HuH-7.5 (cell line): ENCODE measurements around the gene TRIM25.
A peak's percentile ranks its signal among the peaks of the same experiment; 100 is the strongest.
"Not testable (repeated sequence)": the region's sequence is repeated elsewhere in the genome, so short reads cannot be mapped to it uniquely, and the experiment has no call there.

ENCODE experiments used
- DNase-seq: peaks from one replicate; pipeline ENCODE4 v3.0.0; 2011; ENCODE audit warnings: low spot score

TRIM25 gene

DNA sequence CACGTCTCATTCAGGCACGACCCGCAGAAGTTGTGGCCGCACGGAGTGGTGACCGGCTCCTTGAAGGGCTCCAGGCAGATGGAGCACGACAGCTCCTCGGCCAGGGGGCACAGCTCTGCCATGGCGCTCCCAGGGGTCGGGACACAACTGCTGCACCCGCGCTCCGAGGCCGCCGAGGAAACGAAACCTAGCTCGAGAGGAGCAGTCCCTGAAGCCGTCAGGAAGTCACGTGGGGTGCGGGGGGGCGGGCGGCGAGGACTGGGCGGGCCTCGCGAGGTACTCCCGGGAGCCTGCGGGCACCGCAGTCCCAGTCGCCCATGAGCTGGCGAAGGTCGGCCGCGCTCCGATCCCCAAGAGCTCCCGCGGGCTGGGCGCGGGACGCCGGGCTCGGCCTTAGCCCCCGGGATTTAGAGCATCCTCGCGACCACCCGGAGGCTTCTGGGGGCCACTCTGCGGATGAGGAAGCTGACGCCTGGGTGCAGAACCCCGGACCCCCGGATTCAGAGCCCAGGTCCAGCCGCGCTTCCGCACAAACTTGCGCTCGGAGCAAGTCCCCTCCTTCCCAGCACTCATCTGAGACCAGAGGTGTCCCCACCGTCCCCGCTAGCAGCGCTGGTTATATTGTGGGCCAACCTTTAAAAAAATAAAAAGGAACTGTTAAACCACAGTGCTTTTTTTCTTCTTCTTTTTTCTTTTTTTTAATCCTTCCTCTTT, at the start of gene TRIM25:
TRIM25 (minus strand) TSS at position 183 of the 714 bp plus-strand sequence; CDS start at position 122, 61 bp downstream.
- DNase-seq = peak; percentile 91

GRCh38 chr17:56960596-56961538, 47.0 kb upstream of the TRIM25 start, which contains the start of gene COIL:
Gene COIL (minus strand): TSS chr17:56961050. CDS start chr17:56961019, 31 bp downstream.
- peak; percentile 80 for DNase-seq

DNA sequence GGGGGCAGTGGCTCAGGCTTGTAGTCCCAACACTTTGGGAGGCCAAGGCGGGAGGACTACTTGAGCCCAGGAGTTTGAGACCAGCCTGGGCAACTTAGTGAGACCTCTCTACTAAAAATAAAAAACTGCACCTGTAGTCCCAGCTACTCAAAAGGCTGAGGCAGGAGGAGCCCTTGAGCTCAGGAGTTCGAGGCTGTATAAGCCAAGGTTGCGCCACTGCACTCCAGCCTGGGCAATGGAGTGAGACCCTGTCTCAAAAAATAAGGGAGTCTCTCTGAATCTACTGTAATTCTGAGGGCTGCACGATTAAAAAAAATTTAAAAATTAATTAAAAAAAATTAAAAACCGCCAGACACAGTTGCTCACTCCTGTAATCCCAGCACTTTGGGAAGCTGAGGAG, 43.1 kb upstream of the TRIM25 start:
- DNase-seq = no peak

- no peak for DNase-seq
Observed at GRCh38 chr17:56949595-56949994, 35.7 kb upstream of the TRIM25 start.

DNA sequence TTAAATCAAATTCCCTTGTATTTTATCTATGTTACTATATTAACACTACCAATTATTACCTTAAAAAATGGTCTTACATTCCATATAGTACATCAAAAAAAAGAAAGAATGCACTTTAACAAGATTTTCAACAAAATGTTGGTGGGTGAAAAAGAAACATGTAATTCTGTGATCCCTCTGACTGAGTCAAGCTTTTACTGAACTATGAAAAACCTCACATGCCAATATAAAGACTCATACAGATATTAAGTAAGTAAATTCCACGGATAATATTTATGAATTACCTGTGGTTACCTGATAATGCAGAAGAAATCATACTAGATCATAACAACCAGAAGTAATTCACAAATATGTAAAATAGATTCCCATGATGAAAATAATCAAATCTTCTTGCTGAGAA, 34.6 kb upstream of the TRIM25 start:
- no peak for DNase-seq

GRCh38 chr17:56947741-56948140, 33.9 kb upstream of the TRIM25 start:
- no peak for DNase-seq

DNA sequence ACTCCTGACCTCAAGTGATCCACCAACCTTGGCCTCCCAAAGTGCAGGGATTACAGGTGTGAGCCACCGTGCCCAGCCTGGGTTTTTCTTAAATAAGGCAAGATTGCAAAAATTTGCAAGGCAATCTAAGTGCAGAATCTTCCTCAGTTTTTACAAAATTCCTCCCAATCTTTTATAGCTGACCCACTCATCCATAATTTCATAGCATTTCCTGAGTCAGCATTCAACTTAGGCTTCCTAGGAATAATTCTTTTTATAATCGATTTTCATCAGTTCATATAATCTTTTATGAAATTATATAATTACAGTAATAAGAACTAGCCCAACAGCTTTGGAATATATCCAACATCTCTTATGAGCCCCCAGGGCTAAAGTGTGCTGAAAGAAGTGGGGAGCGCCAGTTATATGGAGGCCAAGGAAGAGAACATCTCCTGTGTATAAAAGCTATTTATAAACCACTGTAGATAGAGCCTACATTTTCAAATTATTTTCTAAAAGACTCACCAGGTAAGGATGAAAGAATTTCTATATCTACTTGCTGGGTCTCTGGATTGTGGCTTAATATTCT, 32.2 kb upstream of the TRIM25 start:
- no peak for DNase-seq

- DNase-seq = no peak
Observed at GRCh38 chr17:56943505-56944125, 29.8 kb upstream of the TRIM25 start.

DNA sequence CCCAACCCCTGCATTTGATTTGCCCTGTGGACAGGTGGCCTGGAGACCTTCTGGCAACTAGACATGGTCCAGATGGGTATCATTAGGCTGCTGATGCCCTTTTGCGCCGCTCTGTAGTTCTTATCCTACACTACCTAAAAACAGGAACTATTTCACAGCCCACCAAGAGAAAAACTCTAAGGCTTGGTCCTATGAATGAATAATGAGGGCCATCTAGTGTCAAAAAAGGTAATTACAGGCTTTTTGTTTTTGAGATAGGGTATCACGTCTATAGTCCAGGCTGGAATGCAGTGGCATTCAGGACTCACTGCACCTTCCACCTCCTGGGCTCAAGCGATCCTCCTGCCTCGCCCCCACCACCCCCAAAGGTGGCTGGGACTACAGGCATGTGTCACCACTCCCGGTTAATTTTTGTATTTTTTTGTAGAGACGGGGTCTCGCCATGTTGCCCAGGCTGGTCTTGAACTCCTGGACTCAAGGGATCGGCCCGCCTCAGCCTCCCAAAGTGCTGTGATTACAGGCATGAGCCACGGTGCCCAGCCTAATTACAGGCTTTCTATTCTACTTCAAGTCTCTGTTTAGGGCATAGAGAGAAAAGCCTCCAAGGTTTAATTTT, 26.1 kb upstream of the TRIM25 start:
- peak; percentile 42 for DNase-seq

GRCh38 chr17:56938206-56938605, 24.4 kb upstream of the TRIM25 start:
- not testable (repeated sequence) for DNase-seq

DNA sequence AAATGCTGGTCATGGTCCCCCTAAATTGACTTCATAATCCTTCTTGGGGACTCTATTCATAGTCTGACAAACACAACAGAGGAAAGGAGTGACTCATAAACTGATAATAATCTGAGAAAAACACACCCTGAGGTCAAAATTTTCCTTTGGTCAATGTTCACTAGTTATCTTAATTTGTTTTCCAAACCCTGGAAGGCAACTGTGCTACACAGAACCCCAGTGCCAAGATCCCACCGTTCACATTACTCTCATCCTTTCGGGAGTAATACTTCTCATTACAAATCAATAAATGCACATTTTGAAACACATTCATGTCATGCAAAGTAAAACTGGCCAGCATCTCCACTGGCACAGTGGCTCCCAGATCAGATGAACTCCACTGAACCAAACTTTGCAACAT, 23.8 kb upstream of the TRIM25 start:
- DNase-seq = no peak

DNA sequence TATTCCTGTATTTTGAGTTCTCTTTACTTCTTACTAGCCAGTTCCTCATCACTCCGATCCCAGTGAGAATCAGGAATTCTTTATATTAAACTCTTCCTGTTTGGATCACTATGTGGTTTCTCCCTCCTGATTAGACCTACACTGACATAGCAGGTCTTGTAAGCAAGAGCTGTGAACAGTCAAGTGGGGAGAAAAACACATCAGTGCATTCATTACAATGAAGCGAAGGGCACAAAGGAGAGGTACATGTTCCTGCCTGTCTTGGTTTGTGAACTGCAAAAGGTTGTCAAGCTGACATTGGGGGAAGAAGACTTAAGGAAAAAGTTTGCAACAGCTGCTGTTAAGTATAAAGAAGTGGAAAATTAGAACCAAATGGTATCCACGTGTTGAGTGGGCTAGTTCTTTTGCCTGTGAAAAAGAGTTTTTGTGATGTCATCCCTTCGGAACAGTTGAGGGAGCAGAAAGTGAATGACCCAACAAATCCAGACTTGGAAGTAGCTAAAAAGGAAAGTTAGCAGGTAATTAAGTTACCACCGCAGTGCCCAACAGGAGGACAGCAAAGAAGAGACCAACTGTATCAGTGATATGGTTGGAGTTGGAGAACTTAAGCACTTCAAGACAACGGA, 23.0 kb upstream of the TRIM25 start:
- no peak for DNase-seq

DNA sequence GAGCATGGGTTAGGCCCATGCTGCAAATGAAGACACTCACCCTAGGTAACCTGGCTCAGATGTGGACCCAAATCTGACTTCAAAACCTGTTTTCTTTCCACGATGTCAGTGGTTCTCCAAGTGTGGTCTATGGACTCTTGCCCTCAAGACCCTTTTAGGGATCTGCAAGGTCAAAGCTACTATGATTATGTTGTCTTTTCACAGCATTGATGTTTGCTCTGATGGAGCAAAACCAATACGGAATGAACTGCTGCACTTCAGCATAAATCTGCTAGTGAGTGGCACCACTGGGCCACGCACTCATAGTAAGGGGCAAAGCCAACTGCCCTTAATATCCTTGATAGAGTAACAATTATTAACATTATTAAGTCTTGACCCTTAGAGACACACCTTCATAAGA, 21.6 kb upstream of the TRIM25 start:
- no peak for DNase-seq

DNA sequence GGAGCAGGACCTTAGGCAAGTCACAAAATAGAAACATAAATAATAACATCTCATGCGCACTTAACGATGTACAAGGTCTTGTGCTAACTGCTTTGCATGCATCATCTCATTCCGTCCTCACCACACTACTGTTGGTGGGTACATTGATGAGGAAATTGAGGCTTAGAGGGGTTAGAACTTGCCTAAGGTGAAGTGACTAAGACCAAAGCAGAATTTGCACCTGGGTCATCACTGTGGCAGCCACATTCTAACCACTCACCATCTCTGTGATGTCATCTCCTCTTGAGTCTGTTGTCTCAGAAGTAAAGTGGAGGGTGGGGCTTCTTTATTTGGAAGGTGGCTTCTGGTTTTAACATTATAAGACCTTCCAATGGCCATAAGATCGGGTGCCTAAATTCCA, 20.4 kb upstream of the TRIM25 start:
- DNase-seq = no peak

DNA sequence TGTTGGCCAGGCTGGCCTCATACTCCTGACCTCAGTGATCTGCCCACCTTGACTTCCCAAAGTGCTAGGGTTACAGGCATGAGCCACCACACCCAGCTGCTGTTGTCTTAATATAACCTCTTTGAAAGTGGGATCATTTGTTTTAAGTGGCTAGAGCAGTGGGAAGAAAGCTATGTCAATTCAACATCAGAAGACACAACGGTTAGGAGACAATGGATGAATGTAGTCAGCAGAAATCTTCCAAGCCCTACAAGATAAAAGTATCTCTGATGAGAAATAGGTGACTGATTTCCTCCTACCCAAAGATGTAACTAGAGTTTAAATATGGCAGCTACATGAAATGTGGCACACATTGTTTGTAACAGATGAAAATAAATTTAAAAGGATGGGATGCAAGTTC, 20.0 kb upstream of the TRIM25 start:
- no peak for DNase-seq

- no peak for DNase-seq
Observed at GRCh38 chr17:56933151-56933745, 19.4 kb upstream of the TRIM25 start.

- DNase-seq = no peak
Observed at GRCh38 chr17:56930739-56931337, 17.0 kb upstream of the TRIM25 start.

- no peak for DNase-seq
Observed at GRCh38 chr17:56929362-56929969, 15.6 kb upstream of the TRIM25 start.

DNA sequence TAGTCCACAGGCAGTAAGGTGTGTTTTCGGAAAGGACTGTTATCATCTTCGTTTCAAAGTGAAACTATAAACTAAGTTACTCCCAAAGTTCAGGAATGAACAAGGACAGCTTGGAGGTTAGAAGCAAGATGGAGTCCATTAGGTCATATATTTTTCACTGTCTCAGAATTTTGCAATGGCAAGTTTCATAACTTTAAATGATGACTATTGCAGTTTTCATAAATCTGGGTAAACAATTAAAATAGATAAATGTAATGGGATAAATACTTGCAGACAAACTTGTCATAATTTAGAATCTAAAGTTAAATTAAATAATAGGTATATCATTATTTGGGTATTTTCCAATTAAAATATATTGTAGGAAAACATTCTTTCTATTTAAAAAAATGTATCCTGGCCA, 14.7 kb upstream of the TRIM25 start:
- DNase-seq = no peak

DNA sequence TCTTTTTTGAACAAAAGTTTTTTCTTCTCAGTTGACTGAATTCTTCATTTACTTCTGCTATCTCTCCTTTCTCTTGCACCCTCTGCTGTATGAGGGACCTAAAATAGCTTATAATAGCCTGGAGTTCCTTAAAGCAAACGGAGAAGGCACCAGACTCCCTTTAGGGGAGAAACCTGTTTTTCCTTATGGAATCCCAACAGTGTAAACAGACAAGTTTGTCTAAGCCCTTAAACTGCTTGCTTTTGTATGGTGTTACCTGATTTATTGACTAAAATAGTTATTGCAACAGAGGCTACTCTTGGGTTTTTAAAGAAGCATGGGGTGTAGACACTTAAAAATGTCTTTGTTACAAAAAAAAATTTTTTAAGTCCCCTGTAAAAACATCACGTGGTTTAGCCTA, 12.9 kb upstream of the TRIM25 start:
- DNase-seq = no peak
